ENCODE data around the gene ACHE. TPM values are rescaled to one million over a fixed set of nuclear protein-coding genes. Genes with fewer than 3 reads are reported as not detected.

The ACHE gene
- total and polyA plus RNA-seq, 4 donors: 0.15 to 17.6 (median 0.21) TPM

DNA sequence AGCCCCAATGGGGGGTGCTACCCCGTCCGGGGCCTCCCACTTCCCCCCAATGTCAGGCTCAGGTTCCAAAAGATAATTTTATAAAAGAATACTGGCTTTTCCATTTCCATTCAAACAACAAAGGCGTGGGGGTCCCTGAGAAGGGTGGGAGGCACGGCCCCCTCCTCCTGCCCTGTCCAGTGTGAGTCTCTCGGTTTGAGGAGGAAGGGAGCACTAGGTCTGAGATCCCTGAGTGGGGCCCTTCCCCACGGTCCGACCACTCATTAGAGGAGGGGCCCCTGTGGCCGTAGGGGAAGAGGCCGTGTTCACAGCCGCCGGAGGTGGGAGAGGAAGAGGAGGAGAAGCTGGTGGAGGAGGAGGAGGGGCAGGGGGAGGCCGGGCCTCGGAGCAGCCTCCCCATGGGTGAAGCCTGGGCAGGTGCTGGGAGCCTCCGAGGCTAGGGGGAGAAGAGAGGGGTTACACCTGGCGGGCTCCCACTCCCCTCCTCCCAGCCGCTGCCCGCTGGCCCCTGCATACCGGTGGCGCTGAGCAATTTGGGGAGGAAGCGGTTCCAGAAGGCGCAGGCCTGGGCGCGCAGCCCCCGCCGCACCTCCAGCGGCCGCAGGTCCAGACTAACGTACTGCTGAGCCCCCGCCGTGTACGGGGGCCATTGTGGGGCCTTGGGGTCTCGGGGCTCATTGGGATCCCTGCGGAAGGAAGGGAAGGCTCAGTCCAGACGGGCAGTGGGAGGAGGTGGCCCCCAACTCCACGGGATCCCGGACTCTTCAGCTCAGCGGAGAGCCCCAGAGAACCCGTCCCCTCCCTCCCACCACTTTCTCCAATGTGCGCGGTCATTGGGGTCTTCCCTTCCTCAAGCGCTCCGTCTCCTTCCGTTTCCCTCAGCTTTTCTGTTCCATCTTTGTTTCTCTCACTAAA, 4.8 kb downstream of the ACHE start:
- Histone ChIP-seq H3K27me3 (ENCODE audit: control insufficient read depth in 4 of 4, insufficient read depth in 4 of 4, low read length in 3 of 4) (peaks cover 0 to under 1% (median 0%) of the 10 kb centered on the region in 4 donors), H3K36me3 (ENCODE audit: control insufficient read depth in 4 of 4, insufficient read depth in 3 of 4, low read depth in 1 of 4, low read length in 3 of 4) (peaks cover 6 to 21% (median 18%) of the 10 kb centered on the region in 4 donors), H3K9me3 (ENCODE audit: control insufficient read depth in 4 of 4, low read length in 3 of 4) (no peaks in the 10 kb centered on the region), H3K27ac (ENCODE audit: low read depth in 1 of 2, low read length in 2 of 2) (peak overlapping the region; percentile 79 to 89), H3K9ac (ENCODE audit: low read depth in 1 of 2, low read length in 2 of 2) (no peak overlapping the region), H3K4me1 (ENCODE audit: control insufficient read depth in 4 of 4, insufficient read depth in 4 of 4, low read length in 3 of 4) (peaks cover 20 to 48% (median 29%) of the 10 kb centered on the region in 4 donors), H3K4me3 (ENCODE audit: low read depth in 1 of 3, low read length in 3 of 3) (peak overlapping the region in 1 of 3 donors; percentile 72)
- DNase-seq (ENCODE audit: low spot score): peak; percentile 46
- TF ChIP-seq YY1 (IDR thresholded peaks at IDR 0.05): no peak
- TF ChIP-seq, protein P1, sequence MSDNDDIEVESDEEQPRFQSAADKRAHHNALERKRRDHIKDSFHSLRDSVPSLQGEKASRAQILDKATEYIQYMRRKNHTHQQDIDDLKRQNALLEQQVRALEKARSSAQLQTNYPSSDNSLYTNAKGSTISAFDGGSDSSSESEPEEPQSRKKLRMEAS (IDR thresholded peaks at IDR 0.05): no peak
- TF ChIP-seq RAD21 (IDR thresholded peaks at IDR 0.05): no peak
- no peak for TF ChIP-seq JUND (IDR thresholded peaks at IDR 0.05)
- TF ChIP-seq RXRA (IDR thresholded peaks at IDR 0.05): no peak
- TF ChIP-seq EGR1 (IDR thresholded peaks at IDR 0.05; ENCODE audit: low read depth in 2 of 2): no peak
- no peak for TF ChIP-seq SP1 (IDR thresholded peaks at IDR 0.05)
- no peak for TF ChIP-seq GABPA (IDR thresholded peaks at IDR 0.05 in 1 of 2, conservative IDR thresholded peaks at IDR 0.05 in 1 of 2)
- no peak for TF ChIP-seq HNF4G (IDR thresholded peaks at IDR 0.05)
- WGBS: 43% methylated on average over 43 of the region's 43 CpGs

DNA sequence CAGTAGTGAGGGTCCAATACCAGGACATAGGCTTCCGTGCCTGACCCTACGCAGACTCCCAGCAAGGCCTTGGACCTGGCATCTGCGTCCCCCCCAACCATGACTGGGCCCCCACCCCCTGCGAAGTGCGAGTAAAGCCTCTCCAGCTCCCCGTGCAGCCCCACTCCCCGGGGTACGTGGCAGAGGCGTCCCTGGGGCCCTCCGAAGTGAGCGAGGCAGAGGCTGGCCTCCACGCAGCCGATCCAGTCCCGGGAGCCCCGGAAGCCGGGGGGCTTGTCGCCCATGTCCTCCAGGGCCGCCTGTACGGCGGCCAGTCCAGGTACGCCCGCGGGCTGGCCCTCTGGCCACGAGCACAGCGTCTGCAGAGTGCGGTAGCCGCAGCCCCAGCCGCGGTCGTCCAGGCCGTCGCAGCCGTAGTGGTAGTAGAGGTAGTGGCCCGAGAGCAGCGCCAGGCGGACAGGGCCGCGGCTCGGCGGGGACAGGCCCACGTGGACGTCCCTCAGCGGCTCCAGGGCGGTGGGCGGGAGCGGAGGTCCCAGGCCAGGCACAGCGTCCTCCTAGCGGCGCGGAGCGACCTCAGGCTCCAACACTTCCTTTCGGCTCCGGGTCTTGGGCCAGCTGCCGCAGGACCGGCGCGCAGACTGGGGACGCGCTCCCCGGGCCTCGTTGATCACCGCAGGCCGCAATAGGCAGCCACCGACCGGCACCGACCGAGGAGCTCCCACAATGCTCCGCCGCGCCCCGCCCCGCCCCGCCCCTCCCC, 6.5 kb downstream of the ACHE start, which contains the start of gene UFSP1:
Gene UFSP1 (minus strand): TSS at position 728 of the 763 bp plus-strand sequence. CDS start 444 bp downstream, at position 284.
- Histone ChIP-seq H3K4me3 (ENCODE audit: low read depth in 1 of 3, low read length in 3 of 3) (peak within 1 kb of the TSS; percentile 72 to 89 (median 78)), H3K9ac (ENCODE audit: low read depth in 1 of 2, low read length in 2 of 2) (peak within 1 kb of the TSS; percentile 43 to 46), H3K36me3 (ENCODE audit: control insufficient read depth in 4 of 4, insufficient read depth in 3 of 4, low read depth in 1 of 4, low read length in 3 of 4) (peaks cover 12 to 38% (median 32%) of the 10 kb centered on the region in 4 donors), H3K9me3 (ENCODE audit: control insufficient read depth in 4 of 4, low read length in 3 of 4) (no peaks in the 10 kb centered on the region), H3K27me3 (ENCODE audit: control insufficient read depth in 4 of 4, insufficient read depth in 4 of 4, low read length in 3 of 4) (no peaks in the 10 kb centered on the region), H3K27ac (ENCODE audit: low read depth in 1 of 2, low read length in 2 of 2) (peak within 1 kb of the TSS; percentile 79 to 89), H3K4me1 (ENCODE audit: control insufficient read depth in 4 of 4, insufficient read depth in 4 of 4, low read length in 3 of 4) (peaks cover 16 to 35% (median 26%) of the 10 kb centered on the region in 4 donors)
- 4% methylated on average over 73 of the region's 73 CpGs for WGBS
- TF ChIP-seq, protein P1 (IDR thresholded peaks at IDR 0.05): no peak
- TF ChIP-seq HNF4A (conservative IDR thresholded peaks at IDR 0.05) (no peak), HNF4G (IDR thresholded peaks at IDR 0.05) (no peak), EGR1 (IDR thresholded peaks at IDR 0.05; ENCODE audit: low read depth in 2 of 2) (no peak), FOXA2 (IDR thresholded peaks at IDR 0.05) (no peak), FOXA1 (IDR thresholded peaks at IDR 0.05) (no peak), GABPA (IDR thresholded peaks at IDR 0.05 in 1 of 2, conservative IDR thresholded peaks at IDR 0.05 in 1 of 2) (no peak), RAD21 (IDR thresholded peaks at IDR 0.05) (no peak), NR2F2 (IDR thresholded peaks at IDR 0.05) (no peak), SP1 (IDR thresholded peaks at IDR 0.05) (no peak), TAF1 (conservative IDR thresholded peaks at IDR 0.05) (no peak), YY1 (IDR thresholded peaks at IDR 0.05) (no peak), RXRA (IDR thresholded peaks at IDR 0.05) (no peak)
- TF ChIP-seq, protein P2, sequence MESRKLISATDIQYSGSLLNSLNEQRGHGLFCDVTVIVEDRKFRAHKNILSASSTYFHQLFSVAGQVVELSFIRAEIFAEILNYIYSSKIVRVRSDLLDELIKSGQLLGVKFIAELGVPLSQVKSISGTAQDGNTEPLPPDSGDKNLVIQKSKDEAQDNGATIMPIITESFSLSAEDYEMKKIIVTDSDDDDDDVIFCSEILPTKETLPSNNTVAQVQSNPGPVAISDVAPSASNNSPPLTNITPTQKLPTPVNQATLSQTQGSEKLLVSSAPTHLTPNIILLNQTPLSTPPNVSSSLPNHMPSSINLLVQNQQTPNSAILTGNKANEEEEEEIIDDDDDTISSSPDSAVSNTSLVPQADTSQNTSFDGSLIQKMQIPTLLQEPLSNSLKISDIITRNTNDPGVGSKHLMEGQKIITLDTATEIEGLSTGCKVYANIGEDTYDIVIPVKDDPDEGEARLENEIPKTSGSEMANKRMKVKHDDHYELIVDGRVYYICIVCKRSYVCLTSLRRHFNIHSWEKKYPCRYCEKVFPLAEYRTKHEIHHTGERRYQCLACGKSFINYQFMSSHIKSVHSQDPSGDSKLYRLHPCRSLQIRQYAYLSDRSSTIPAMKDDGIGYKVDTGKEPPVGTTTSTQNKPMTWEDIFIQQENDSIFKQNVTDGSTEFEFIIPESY (IDR thresholded peaks at IDR 0.05): no peak
- TF ChIP-seq, protein P3, sequence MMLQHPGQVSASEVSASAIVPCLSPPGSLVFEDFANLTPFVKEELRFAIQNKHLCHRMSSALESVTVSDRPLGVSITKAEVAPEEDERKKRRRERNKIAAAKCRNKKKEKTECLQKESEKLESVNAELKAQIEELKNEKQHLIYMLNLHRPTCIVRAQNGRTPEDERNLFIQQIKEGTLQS (IDR thresholded peaks at IDR 0.05): no peak
- TF ChIP-seq, protein P4, sequence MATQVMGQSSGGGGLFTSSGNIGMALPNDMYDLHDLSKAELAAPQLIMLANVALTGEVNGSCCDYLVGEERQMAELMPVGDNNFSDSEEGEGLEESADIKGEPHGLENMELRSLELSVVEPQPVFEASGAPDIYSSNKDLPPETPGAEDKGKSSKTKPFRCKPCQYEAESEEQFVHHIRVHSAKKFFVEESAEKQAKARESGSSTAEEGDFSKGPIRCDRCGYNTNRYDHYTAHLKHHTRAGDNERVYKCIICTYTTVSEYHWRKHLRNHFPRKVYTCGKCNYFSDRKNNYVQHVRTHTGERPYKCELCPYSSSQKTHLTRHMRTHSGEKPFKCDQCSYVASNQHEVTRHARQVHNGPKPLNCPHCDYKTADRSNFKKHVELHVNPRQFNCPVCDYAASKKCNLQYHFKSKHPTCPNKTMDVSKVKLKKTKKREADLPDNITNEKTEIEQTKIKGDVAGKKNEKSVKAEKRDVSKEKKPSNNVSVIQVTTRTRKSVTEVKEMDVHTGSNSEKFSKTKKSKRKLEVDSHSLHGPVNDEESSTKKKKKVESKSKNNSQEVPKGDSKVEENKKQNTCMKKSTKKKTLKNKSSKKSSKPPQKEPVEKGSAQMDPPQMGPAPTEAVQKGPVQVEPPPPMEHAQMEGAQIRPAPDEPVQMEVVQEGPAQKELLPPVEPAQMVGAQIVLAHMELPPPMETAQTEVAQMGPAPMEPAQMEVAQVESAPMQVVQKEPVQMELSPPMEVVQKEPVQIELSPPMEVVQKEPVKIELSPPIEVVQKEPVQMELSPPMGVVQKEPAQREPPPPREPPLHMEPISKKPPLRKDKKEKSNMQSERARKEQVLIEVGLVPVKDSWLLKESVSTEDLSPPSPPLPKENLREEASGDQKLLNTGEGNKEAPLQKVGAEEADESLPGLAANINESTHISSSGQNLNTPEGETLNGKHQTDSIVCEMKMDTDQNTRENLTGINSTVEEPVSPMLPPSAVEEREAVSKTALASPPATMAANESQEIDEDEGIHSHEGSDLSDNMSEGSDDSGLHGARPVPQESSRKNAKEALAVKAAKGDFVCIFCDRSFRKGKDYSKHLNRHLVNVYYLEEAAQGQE (IDR thresholded peaks at IDR 0.05): no peak
- DNase-seq (ENCODE audit: low spot score): no peak

Data from liver (tissue), 9 donors.